Keratinocyte (primary cell): ENCODE results near the gene HLF. TPM values are rescaled to one million over a fixed set of nuclear protein-coding genes. Genes with fewer than 3 reads are reported as not detected.

Experiments
- DNase-seq: peaks from one replicate; pipeline ENCODE4 v3.0.0-alpha.2; 2011; ENCODE audit warnings: low read depth, missing footprints, low spot score
- FAIRE-seq: peaks from 2 replicates; lab custom pipeline; 2011; peaks lifted over from hg19 to GRCh38; lab: Jason Lieb, UNC
- H2AFZ ChIP-seq: 2 replicates; pipeline ENCODE4 v1.6.0; 2012; ENCODE audit warnings: low read length, control low read depth, inconsistent platforms; ENCODE audit not compliant: control insufficient read depth
- H3K27ac ChIP-seq: 2 replicates; pipeline ENCODE4 v1.5.1; 2011; ENCODE audit warnings: low read length; ENCODE audit not compliant: control insufficient read depth, insufficient read depth
- H3K27me3 ChIP-seq: 3 replicates; pipeline ENCODE4 v1.6.0; 2011; ENCODE audit warnings: low read length; ENCODE audit not compliant: control insufficient read depth, insufficient read depth; ENCODE audit errors: extremely low read depth
- H3K36me3 ChIP-seq, 2 experiments: 2 replicates in 1 of 2; 3 replicates in 1 of 2; pipeline ENCODE4 v1.5.1; 2011; ENCODE audit warnings: low read length in 2 of 2, mild to moderate bottlenecking in 1 of 2; ENCODE audit not compliant: control insufficient read depth in 2 of 2, insufficient read depth in 2 of 2; ENCODE audit errors: extremely low read depth in 1 of 2
- H3K4me1 ChIP-seq: 3 replicates; pipeline ENCODE4 v1.5.1; 2011; ENCODE audit warnings: low read length; ENCODE audit not compliant: control insufficient read depth, insufficient read depth; ENCODE audit errors: extremely low read depth
- H3K4me2 ChIP-seq: 3 replicates; pipeline ENCODE4 v1.6.0; 2011; ENCODE audit warnings: low read depth, low read length; ENCODE audit not compliant: control insufficient read depth, insufficient read depth; ENCODE audit errors: extremely low read depth
- H3K4me3 ChIP-seq, 3 experiments: fragments of 200-600 bp in 1 of 3; sonication (generic) in 1 of 3; 2 replicates in 2 of 3; 3 replicates in 1 of 3; pipeline ENCODE4 v1.5.1; 2011 to 2016; ENCODE audit warnings: low read length in 3 of 3, mild to moderate bottlenecking in 3 of 3, control low read depth in 2 of 3, inconsistent platforms in 1 of 3, low read depth in 1 of 3, mixed read lengths in 1 of 3, mixed run types in 1 of 3, moderate library complexity in 1 of 3; ENCODE audit not compliant: control insufficient read depth in 2 of 3, insufficient read depth in 2 of 3; ENCODE audit errors: extremely low read depth in 1 of 3
- H3K79me2 ChIP-seq: 2 replicates; pipeline ENCODE4 v1.6.0; 2012; ENCODE audit warnings: low read length; ENCODE audit not compliant: control insufficient read depth, insufficient read depth
- H3K9ac ChIP-seq: 3 replicates; pipeline ENCODE4 v1.6.0; 2011; ENCODE audit warnings: low read length; ENCODE audit not compliant: control insufficient read depth, insufficient read depth; ENCODE audit errors: extremely low read depth
- H3K9me1 ChIP-seq: 3 replicates; pipeline ENCODE4 v1.6.0; 2011; ENCODE audit warnings: low read length; ENCODE audit not compliant: control insufficient read depth, insufficient read depth; ENCODE audit errors: extremely low read depth
- H3K9me3 ChIP-seq: 2 replicates; pipeline ENCODE4 v1.5.1; 2012; ENCODE audit warnings: low read depth, low read length; ENCODE audit not compliant: control insufficient read depth
- H4K20me1 ChIP-seq: 3 replicates; pipeline ENCODE4 v1.6.0; 2011; ENCODE audit warnings: low read length; ENCODE audit not compliant: control insufficient read depth, insufficient read depth; ENCODE audit errors: extremely low read depth
- CTCF ChIP-seq, 3 experiments: IDR thresholded peaks in 1 of 3; conservative IDR thresholded peaks in 1 of 3; optimal IDR thresholded peaks in 1 of 3; 2 replicates in 2 of 3; 3 replicates in 1 of 3; pipeline versions ENCODE3 to v1.5.1; 2011; ENCODE audit warnings: low read length in 3 of 3, mild to moderate bottlenecking in 3 of 3, moderate library complexity in 2 of 3, control low read depth in 1 of 3, inconsistent platforms in 1 of 3; ENCODE audit not compliant: insufficient read depth in 2 of 3; ENCODE audit errors: extremely low read depth in 1 of 3
- EZH2 ChIP-seq: IDR thresholded peaks from one replicate; pipeline ENCODE4 v1.6.1; 2012; ENCODE audit warnings: inconsistent platforms, mild to moderate bottlenecking, low read length, moderate library complexity
- dilution Hi-C: fragments of 300-500 bp; cut with MboI; formaldehyde crosslinking; loops from one replicate; pipeline ENCODE4 v1.7.0; 2020; ENCODE audit warnings: low sequenced_read_pairs; ENCODE audit not compliant: extremely low pct_ligation_motif_present
- polyA plus RNA-seq, 5 experiments: library from polyadenylated mRNA; depleted of rRNA in 3 of 5; stranded (reverse) in 3 of 5; stranded (forward) in 1 of 5; unstranded in 1 of 5; fragments of >200 nt; gene quantifications; 1 replicate in 1 of 5; 2 replicates in 3 of 5; 3 replicates in 1 of 5; pipeline versions ENCODE4 v1.2.1 to v1.2.3, GENCODE V29; 2011 to 2012; ENCODE audit warnings: missing spikeins in 2 of 5, low read depth in 1 of 5, low replicate concordance in 1 of 5

HLF gene
- polyA plus RNA-seq, 1 donor (not counting 4 experiments of a cell fraction or from before 2014, with no cell fraction given) = 0.21 TPM

GRCh38 chr17:55344514-55344997, 79.8 kb downstream of the HLF start:
- Histone ChIP-seq H3K4me2 (no peak overlapping the region), H3K36me3 (no peaks in the 10 kb centered on the region), H3K9me3 (no peaks in the 10 kb centered on the region), H3K4me3 (no peak overlapping the region), H4K20me1 (no peaks in the 10 kb centered on the region), H3K27ac (no peak overlapping the region), H2AFZ (no peak overlapping the region), H3K9me1 (no peaks in the 10 kb centered on the region), H3K9ac (no peak overlapping the region), H3K79me2 (no peaks in the 10 kb centered on the region), H3K4me1 (no peaks in the 10 kb centered on the region), H3K27me3 (no peaks in the 10 kb centered on the region)
- FAIRE-seq (no peak), DNase-seq (no peak)
- TF ChIP-seq CTCF (optimal IDR thresholded peaks at IDR 0.05 in 1 of 3, IDR thresholded peaks at IDR 0.05 in 1 of 3, conservative IDR thresholded peaks at IDR 0.05 in 1 of 3; ENCODE audit: extremely low read depth in 1 of 3, insufficient read depth in 2 of 3, low read length in 3 of 3) (no peak), EZH2 (no peak)
- dilution Hi-C loops = no loop called here

- dilution Hi-C loops = no loop called here
- Histone ChIP-seq H3K9me1 (no peaks in the 10 kb centered on the region), H3K36me3 (no peaks in the 10 kb centered on the region), H3K9ac (no peak overlapping the region), H3K4me2 (no peak overlapping the region), H3K4me3 (no peak overlapping the region), H3K27ac (no peak overlapping the region), H3K4me1 (no peaks in the 10 kb centered on the region), H3K27me3 (no peaks in the 10 kb centered on the region), H4K20me1 (no peaks in the 10 kb centered on the region), H3K9me3 (no peaks in the 10 kb centered on the region), H3K79me2 (no peaks in the 10 kb centered on the region), H2AFZ (no peak overlapping the region)
- FAIRE-seq = no peak
- no peak for DNase-seq
- no peak for TF ChIP-seq CTCF (optimal IDR thresholded peaks at IDR 0.05 in 1 of 3, IDR thresholded peaks at IDR 0.05 in 1 of 3, conservative IDR thresholded peaks at IDR 0.05 in 1 of 3; ENCODE audit: extremely low read depth in 1 of 3, insufficient read depth in 2 of 3, low read length in 3 of 3)
- no peak for TF ChIP-seq EZH2
These were observed 80.4 kb downstream of the HLF start for GRCh38 chr17:55345132-55345531.
